ENCODE data around the gene UBXN1. TPM values are rescaled to one million over a fixed set of nuclear protein-coding genes. Genes with fewer than 3 reads are reported as not detected.

UBXN1 gene
- total and polyA plus RNA-seq, 10 of the 15 experiments (the other 5 are each of a cell fraction or from before 2014, with no cell fraction given), result 7.0 to 173 (median 106) TPM

GRCh38 chr11:62728171-62728988 is 49.5 kb upstream of the UBXN1 start, which contains the start of gene TTC9C (continued):
- TF ChIP-seq PKNOX1 (IDR thresholded peaks at IDR 0.05) (peak; percentile 13; the same call in 1 of the 2 replicates), EED (IDR thresholded peaks at IDR 0.05; ENCODE audit: low read depth) (peak; percentile 79), RAD51 (IDR thresholded peaks at IDR 0.05) (no peak), SRF (IDR thresholded peaks at IDR 0.05; ENCODE audit: low read depth in 2 of 2, low read length in 2 of 2) (peak; percentile 46 to 50; a peak in 1 of 4 replicates), RELA (IDR thresholded peaks at IDR 0.05; ENCODE audit: borderline replicate concordance, partially characterized antibody) (peak; percentile 10), NRF1 (conservative IDR thresholded peaks at IDR 0.05; ENCODE audit: low read depth, low read length) (no peak), SMAD1 (IDR thresholded peaks at IDR 0.05; ENCODE audit: low read depth, partially characterized antibody) (peak; percentile 46), FOXK2 (IDR thresholded peaks at IDR 0.05) (peak; percentile 39; the same call in 1 of the 2 replicates), NKRF (conservative IDR thresholded peaks at IDR 0.05) (peak; percentile 86), CHD1 (IDR thresholded peaks at IDR 0.05; ENCODE audit: low read depth, low read length) (peak; percentile 43; the same call in 1 of the 2 replicates), TBL1XR1 (IDR thresholded peaks at IDR 0.05; ENCODE audit: low read depth, low read length) (peak; percentile 5; the same call in 1 of the 2 replicates), SMARCA5 (IDR thresholded peaks at IDR 0.05) (peak; percentile 95), SREBF1 (IDR thresholded peaks at IDR 0.05; ENCODE audit: low read length) (peak; percentile 61), RB1 (IDR thresholded peaks at IDR 0.05; ENCODE audit: borderline replicate concordance) (no peak), YY1 (IDR thresholded peaks at IDR 0.05; ENCODE audit: low read depth, low read length) (0 out of 2 replicates have a peak, but pooled peaks have one; percentile 2), NBN (IDR thresholded peaks at IDR 0.05) (no peak; the same call in 1 of the 2 replicates), NR2C1 (IDR thresholded peaks at IDR 0.05) (peak; percentile 98), ZBTB40 (IDR thresholded peaks at IDR 0.05; ENCODE audit: borderline replicate concordance) (peak; percentile 93), MTA2 (IDR thresholded peaks at IDR 0.05; ENCODE audit: low read depth) (peak; percentile 90), IKZF2 (IDR thresholded peaks at IDR 0.05) (peak; percentile 82 to 89), MLLT1 (IDR thresholded peaks at IDR 0.05) (0 out of 2 replicates have a peak, but pooled peaks have one; percentile 65), CHD2 (IDR thresholded peaks at IDR 0.05; ENCODE audit: borderline replicate concordance, low read depth, low read length) (peak; percentile 81), HDGF (IDR thresholded peaks at IDR 0.05) (no peak)
